ENCODE results near the gene PCBP3.

The PCBP3 gene

GRCh38 chr21:45887788-45888187 lies 244.3 kb downstream of the PCBP3 start:
- no peak overlapping the region for H4K91ac ChIP-seq (ENCODE audit: low read length)
- no peak overlapping the region for H2AFZ ChIP-seq (ENCODE audit: low read depth, low read length)
- WGBS, result 80% methylated on average over 16 of the region's 16 CpGs
- peaks cover 3 to 20% of the 10 kb centered on the region in 2 experiments for H3K27me3 ChIP-seq (ENCODE audit: control insufficient read depth in 1 of 2, insufficient read depth in 1 of 2, low read length in 2 of 2)
- H2BK5ac ChIP-seq (ENCODE audit: low read depth, low read length, poor library complexity, severe bottlenecking), result no peak overlapping the region
- peaks cover 12% of the 10 kb centered on the region for H3K4me1 ChIP-seq (ENCODE audit: control insufficient read depth, insufficient read depth, low read depth, low read length)
- H2BK15ac ChIP-seq (ENCODE audit: low read depth, poor library complexity, severe bottlenecking), result no peak overlapping the region
- H3K9me3 ChIP-seq (ENCODE audit: control insufficient read depth, low read length), result no peaks in the 10 kb centered on the region
- no peak overlapping the region for H4K8ac ChIP-seq (ENCODE audit: low read length)
- no peaks in the 10 kb centered on the region for H3K36me3 ChIP-seq (ENCODE audit: control insufficient read depth in 1 of 2, insufficient read depth in 2 of 2, low read depth in 1 of 2, low read length in 2 of 2)
- H3K4me2 ChIP-seq (ENCODE audit: low read length, poor library complexity, severe bottlenecking), result no peak overlapping the region
- H3K23ac ChIP-seq (ENCODE audit: low read length in 2 of 2), result no peak overlapping the region
- no peak overlapping the region for H3K4ac ChIP-seq (ENCODE audit: low read depth in 1 of 2, low read length in 2 of 2)
- H3K79me1 ChIP-seq (replicated peaks; ENCODE audit: low read length, poor library complexity, severe bottlenecking), result peaks cover 2% of the 10 kb centered on the region
- no peak overlapping the region for H2BK12ac ChIP-seq (ENCODE audit: low read length in 2 of 2)
- no peak overlapping the region for H3K4me3 ChIP-seq (ENCODE audit: insufficient read depth in 1 of 2, low read depth in 1 of 2, low read length in 2 of 2)
- H3K14ac ChIP-seq (ENCODE audit: low read length in 2 of 2), result peak overlapping the region in 1 of 2 experiments; percentile 83
- no peak overlapping the region for H3K27ac ChIP-seq (ENCODE audit: low read length, poor library complexity, severe bottlenecking)
- H3K18ac ChIP-seq (ENCODE audit: low read depth in 1 of 2, low read length in 2 of 2), result no peak overlapping the region
- no peak overlapping the region for H2BK120ac ChIP-seq (ENCODE audit: low read depth, low read length)
- no peak for DNase-seq
- no peak overlapping the region for H3K9ac ChIP-seq (ENCODE audit: low read length)
- no peak overlapping the region for H2AK5ac ChIP-seq (ENCODE audit: low read length, severe bottlenecking)

- Histone ChIP-seq H4K8ac (ENCODE audit: low read length) (no peak overlapping the region), H3K9me3 (ENCODE audit: control insufficient read depth, low read length) (no peaks in the 10 kb centered on the region), H3K4me3 (ENCODE audit: insufficient read depth in 1 of 2, low read depth in 1 of 2, low read length in 2 of 2) (no peak overlapping the region), H3K27me3 (ENCODE audit: control insufficient read depth in 1 of 2, insufficient read depth in 1 of 2, low read length in 2 of 2) (peaks cover 3 to 20% of the 10 kb centered on the region in 2 experiments), H3K9ac (ENCODE audit: low read length) (no peak overlapping the region), H3K4ac (ENCODE audit: low read depth in 1 of 2, low read length in 2 of 2) (no peak overlapping the region), H2AFZ (ENCODE audit: low read depth, low read length) (no peak overlapping the region), H2BK5ac (ENCODE audit: low read depth, low read length, poor library complexity, severe bottlenecking) (no peak overlapping the region), H3K23ac (ENCODE audit: low read length in 2 of 2) (no peak overlapping the region), H3K79me1 (replicated peaks; ENCODE audit: low read length, poor library complexity, severe bottlenecking) (peaks cover 2% of the 10 kb centered on the region), H2BK12ac (ENCODE audit: low read length in 2 of 2) (peak overlapping the region in 1 of 2 experiments; percentile 70), H2BK15ac (ENCODE audit: low read depth, poor library complexity, severe bottlenecking) (no peak overlapping the region), H3K4me2 (ENCODE audit: low read length, poor library complexity, severe bottlenecking) (no peak overlapping the region), H3K4me1 (ENCODE audit: control insufficient read depth, insufficient read depth, low read depth, low read length) (peaks cover 12% of the 10 kb centered on the region), H4K91ac (ENCODE audit: low read length) (no peak overlapping the region), H3K36me3 (ENCODE audit: control insufficient read depth in 1 of 2, insufficient read depth in 2 of 2, low read depth in 1 of 2, low read length in 2 of 2) (no peaks in the 10 kb centered on the region), H3K27ac (ENCODE audit: low read length, poor library complexity, severe bottlenecking) (no peak overlapping the region), H3K14ac (ENCODE audit: low read length in 2 of 2) (peak overlapping the region in 1 of 2 experiments; percentile 76), H2AK5ac (ENCODE audit: low read length, severe bottlenecking) (no peak overlapping the region), H2BK120ac (ENCODE audit: low read depth, low read length) (no peak overlapping the region), H3K18ac (ENCODE audit: low read depth in 1 of 2, low read length in 2 of 2) (peak overlapping the region in 1 of 2 experiments; percentile 77)
- 90% methylated on average over 15 of the region's 18 CpGs for WGBS
- DNase-seq, result no peak
Measured at GRCh38 chr21:45888386-45889009, 245.0 kb downstream of the PCBP3 start.

- H2BK12ac ChIP-seq (ENCODE audit: low read length in 2 of 2), result peak overlapping the region in 1 of 2 experiments; percentile 68
- H4K91ac ChIP-seq (ENCODE audit: low read length), result peak overlapping the region; percentile 76
- H3K27me3 ChIP-seq (ENCODE audit: control insufficient read depth in 1 of 2, insufficient read depth in 1 of 2, low read length in 2 of 2), result peaks cover 3 to 20% of the 10 kb centered on the region in 2 experiments
- no peak overlapping the region for H2AFZ ChIP-seq (ENCODE audit: low read depth, low read length)
- WGBS, result 67% methylated on average over 9 of the region's 10 CpGs
- no peak overlapping the region for H3K27ac ChIP-seq (ENCODE audit: low read length, poor library complexity, severe bottlenecking)
- H3K9ac ChIP-seq (ENCODE audit: low read length), result no peak overlapping the region
- H2BK120ac ChIP-seq (ENCODE audit: low read depth, low read length), result no peak overlapping the region
- no peak for DNase-seq
- H3K4me2 ChIP-seq (ENCODE audit: low read length, poor library complexity, severe bottlenecking), result no peak overlapping the region
- peak overlapping the region in 1 of 2 experiments; percentile 83 for H3K23ac ChIP-seq (ENCODE audit: low read length in 2 of 2)
- H3K36me3 ChIP-seq (ENCODE audit: control insufficient read depth in 1 of 2, insufficient read depth in 2 of 2, low read depth in 1 of 2, low read length in 2 of 2), result no peaks in the 10 kb centered on the region
- no peak overlapping the region for H4K8ac ChIP-seq (ENCODE audit: low read length)
- peak overlapping the region in 1 of 2 experiments; percentile 28 for H3K18ac ChIP-seq (ENCODE audit: low read depth in 1 of 2, low read length in 2 of 2)
- no peaks in the 10 kb centered on the region for H3K9me3 ChIP-seq (ENCODE audit: control insufficient read depth, low read length)
- H3K4ac ChIP-seq (ENCODE audit: low read depth in 1 of 2, low read length in 2 of 2), result no peak overlapping the region
- H2BK5ac ChIP-seq (ENCODE audit: low read depth, low read length, poor library complexity, severe bottlenecking), result no peak overlapping the region
- H3K4me3 ChIP-seq (ENCODE audit: insufficient read depth in 1 of 2, low read depth in 1 of 2, low read length in 2 of 2), result no peak overlapping the region
- H2BK15ac ChIP-seq (ENCODE audit: low read depth, poor library complexity, severe bottlenecking), result no peak overlapping the region
- no peak overlapping the region for H2AK5ac ChIP-seq (ENCODE audit: low read length, severe bottlenecking)
- peaks cover 19% of the 10 kb centered on the region for H3K4me1 ChIP-seq (ENCODE audit: control insufficient read depth, insufficient read depth, low read depth, low read length)
- H3K14ac ChIP-seq (ENCODE audit: low read length in 2 of 2), result peak overlapping the region in 1 of 2 experiments; percentile 79
- H3K79me1 ChIP-seq (replicated peaks; ENCODE audit: low read length, poor library complexity, severe bottlenecking), result peaks cover 2% of the 10 kb centered on the region
Measured at GRCh38 chr21:45889256-45889655, 245.7 kb downstream of the PCBP3 start.

- no peaks in the 10 kb centered on the region for H3K9me3 ChIP-seq (ENCODE audit: control insufficient read depth, low read length)
- H3K18ac ChIP-seq (ENCODE audit: low read depth in 1 of 2, low read length in 2 of 2), result peak overlapping the region in 1 of 2 experiments; percentile 37
- peak overlapping the region in 1 of 2 experiments; percentile 35 for H3K14ac ChIP-seq (ENCODE audit: low read length in 2 of 2)
- peak overlapping the region; percentile 38 for H3K9ac ChIP-seq (ENCODE audit: low read length)
- WGBS, result 57% methylated on average over 10 of the region's 10 CpGs
- no peak overlapping the region for H2BK5ac ChIP-seq (ENCODE audit: low read depth, low read length, poor library complexity, severe bottlenecking)
- no peak overlapping the region for H2BK120ac ChIP-seq (ENCODE audit: low read depth, low read length)
- DNase-seq, result peak; percentile 33
- H2AFZ ChIP-seq (ENCODE audit: low read depth, low read length), result no peak overlapping the region
- H3K27me3 ChIP-seq (ENCODE audit: control insufficient read depth in 1 of 2, insufficient read depth in 1 of 2, low read length in 2 of 2), result peaks cover 3 to 20% of the 10 kb centered on the region in 2 experiments
- H2BK15ac ChIP-seq (ENCODE audit: low read depth, poor library complexity, severe bottlenecking), result no peak overlapping the region
- no peak overlapping the region for H3K23ac ChIP-seq (ENCODE audit: low read length in 2 of 2)
- H3K4me1 ChIP-seq (ENCODE audit: control insufficient read depth, insufficient read depth, low read depth, low read length), result peaks cover 24% of the 10 kb centered on the region
- H3K36me3 ChIP-seq (ENCODE audit: control insufficient read depth in 1 of 2, insufficient read depth in 2 of 2, low read depth in 1 of 2, low read length in 2 of 2), result no peaks in the 10 kb centered on the region
- no peak overlapping the region for H4K91ac ChIP-seq (ENCODE audit: low read length)
- peak overlapping the region in 1 of 2 experiments; percentile 29 for H2BK12ac ChIP-seq (ENCODE audit: low read length in 2 of 2)
- H3K4me2 ChIP-seq (ENCODE audit: low read length, poor library complexity, severe bottlenecking), result no peak overlapping the region
- H2AK5ac ChIP-seq (ENCODE audit: low read length, severe bottlenecking), result no peak overlapping the region
- peaks cover 2% of the 10 kb centered on the region for H3K79me1 ChIP-seq (replicated peaks; ENCODE audit: low read length, poor library complexity, severe bottlenecking)
- H3K4ac ChIP-seq (ENCODE audit: low read depth in 1 of 2, low read length in 2 of 2), result no peak overlapping the region
- H4K8ac ChIP-seq (ENCODE audit: low read length), result peak overlapping the region; percentile 76
- H3K27ac ChIP-seq (ENCODE audit: low read length, poor library complexity, severe bottlenecking), result no peak overlapping the region
- no peak overlapping the region for H3K4me3 ChIP-seq (ENCODE audit: insufficient read depth in 1 of 2, low read depth in 1 of 2, low read length in 2 of 2)
Measured at GRCh38 chr21:45889961-45890360, 246.4 kb downstream of the PCBP3 start.
